Thymus (tissue), 11 donors: ENCODE measurements around the gene HLA-DOB. TPM values are rescaled to one million over a fixed set of nuclear protein-coding genes. Genes with fewer than 3 reads are reported as not detected.

Source experiments
- DNase-seq, 9 donors: peaks; one replicate each; pipeline ENCODE4 v3.0.0-alpha.2; 2013; ENCODE audit warnings: low spot score in 9 of 9, low read depth in 6 of 9, missing footprints in 1 of 9
- H3K27ac ChIP-seq, 2 donors: one replicate each; pipeline ENCODE4 v1.5.1; 2013; ENCODE audit warnings: control low read depth in 1 of 2, low read depth in 1 of 2, low read length in 1 of 2, mild to moderate bottlenecking in 1 of 2, moderate library complexity in 1 of 2
- H3K27me3 ChIP-seq, 2 donors: one replicate each; pipeline ENCODE4 v1.5.1; 2013; ENCODE audit warnings: low read length in 1 of 2; ENCODE audit not compliant: control insufficient read depth in 2 of 2, insufficient read depth in 1 of 2
- H3K36me3 ChIP-seq, 2 donors: one replicate each; pipeline ENCODE4 v1.5.1; 2013; ENCODE audit warnings: low read length in 1 of 2, mild to moderate bottlenecking in 1 of 2, moderate library complexity in 1 of 2; ENCODE audit not compliant: control insufficient read depth in 2 of 2, insufficient read depth in 2 of 2
- H3K4me1 ChIP-seq, 2 donors: one replicate each; pipeline ENCODE4 v1.5.1; 2013; ENCODE audit warnings: low read length in 2 of 2; ENCODE audit not compliant: control insufficient read depth in 2 of 2, insufficient read depth in 2 of 2
- H3K4me3 ChIP-seq, 2 donors: one replicate each; pipeline ENCODE4 v1.5.1; 2013; ENCODE audit warnings: low read length in 2 of 2, control low read depth in 1 of 2, mild to moderate bottlenecking in 1 of 2
- H3K9me3 ChIP-seq, 2 donors: one replicate each; pipeline ENCODE4 v1.5.1; 2013; ENCODE audit warnings: low read length in 1 of 2, mild to moderate bottlenecking in 1 of 2; ENCODE audit not compliant: control insufficient read depth in 2 of 2, insufficient read depth in 1 of 2
- WGBS: extraction: QIAGEN DNeasy Blood & Tissue Kit; methylation state at CpG from one replicate; pipeline ENCODE4 v1.1.7; 2013; 5-methylcytosine and 5-hydroxymethylcytosine counted together
- polyA plus RNA-seq: library from polyadenylated mRNA; stranded (reverse); fragments of 200-250 nt; gene quantifications from one replicate; pipeline ENCODE4 v1.2.3, GENCODE V29; 2013
- total RNA-seq: library from RNA; stranded (reverse); fragments of 120-200 nt; gene quantifications from one replicate; pipeline ENCODE4 v1.2.4, GENCODE V29; 2013
- donor health status: healthy.

Gene HLA-DOB
- total and polyA plus RNA-seq, 2 donors: 18.8 to 40.1 TPM

GRCh38 chr6:32827025-32827424, 10.2 kb upstream of the HLA-DOB start:
- H3K9me3 ChIP-seq: no peaks in the 10 kb centered on the region
- no peak overlapping the region for H3K4me3 ChIP-seq
- H3K4me1 ChIP-seq: no peaks in the 10 kb centered on the region
- peaks cover 32 to 52% of the 10 kb centered on the region in 2 donors for H3K36me3 ChIP-seq
- DNase-seq: peak in 1 of 9 donors; percentile 21
- WGBS: 97% methylated on average over 3 of the region's 3 CpGs
- no peaks in the 10 kb centered on the region for H3K27me3 ChIP-seq
- peak overlapping the region; percentile 63 to 67 for H3K27ac ChIP-seq

GRCh38 chr6:32825966-32826365, 9.2 kb upstream of the HLA-DOB start:
- Histone ChIP-seq H3K9me3 (no peaks in the 10 kb centered on the region), H3K27ac (peak overlapping the region in 1 of 2 donors; percentile 57), H3K4me1 (no peaks in the 10 kb centered on the region), H3K27me3 (no peaks in the 10 kb centered on the region), H3K4me3 (no peak overlapping the region), H3K36me3 (peaks cover 28 to 43% of the 10 kb centered on the region in 2 donors)
- 94% methylated on average over 2 of the region's 2 CpGs for WGBS
- DNase-seq: peak in 1 of 9 donors; percentile 31

- DNase-seq: no peak
- Histone ChIP-seq H3K9me3 (no peaks in the 10 kb centered on the region), H3K4me3 (no peak overlapping the region), H3K36me3 (no peaks in the 10 kb centered on the region), H3K27ac (no peak overlapping the region), H3K27me3 (no peaks in the 10 kb centered on the region), H3K4me1 (no peaks in the 10 kb centered on the region)
- WGBS: 98% methylated on average over 3 of the region's 3 CpGs
Observed at GRCh38 chr6:32819729-32820128, 2.9 kb upstream of the HLA-DOB start.

- 93% methylated on average over 2 of the region's 2 CpGs for WGBS
- Histone ChIP-seq H3K9me3 (no peaks in the 10 kb centered on the region), H3K27me3 (no peaks in the 10 kb centered on the region), H3K27ac (no peak overlapping the region), H3K36me3 (no peaks in the 10 kb centered on the region), H3K4me3 (no peak overlapping the region), H3K4me1 (no peaks in the 10 kb centered on the region)
- DNase-seq: no peak
Observed at GRCh38 chr6:32818867-32819266, 2.1 kb upstream of the HLA-DOB start.

- peak overlapping the region in 1 of 2 donors; percentile 70 for H3K27ac ChIP-seq
- no peaks in the 10 kb centered on the region for H3K9me3 ChIP-seq
- DNase-seq: no peak
- H3K4me1 ChIP-seq: no peaks in the 10 kb centered on the region
- WGBS: 64% methylated on average over 2 of the region's 2 CpGs
- no peaks in the 10 kb centered on the region for H3K36me3 ChIP-seq
- H3K4me3 ChIP-seq: peak overlapping the region in 1 of 2 donors; percentile 9
- H3K27me3 ChIP-seq: no peaks in the 10 kb centered on the region
Observed at GRCh38 chr6:32815996-32816395, 806 bp downstream of the HLA-DOB start.

- H3K4me1 ChIP-seq: no peaks in the 10 kb centered on the region
- H3K9me3 ChIP-seq: no peaks in the 10 kb centered on the region
- H3K27ac ChIP-seq: no peak overlapping the region
- H3K27me3 ChIP-seq: no peaks in the 10 kb centered on the region
- H3K36me3 ChIP-seq: no peaks in the 10 kb centered on the region
- no peak overlapping the region for H3K4me3 ChIP-seq
- no peak for DNase-seq
- WGBS: 60% methylated on average over 5 of the region's 5 CpGs
Observed at GRCh38 chr6:32815115-32815514, 1.7 kb downstream of the HLA-DOB start.

GRCh38 chr6:32814145-32814544, 2.7 kb downstream of the HLA-DOB start:
- no peaks in the 10 kb centered on the region for H3K9me3 ChIP-seq
- H3K27me3 ChIP-seq: no peaks in the 10 kb centered on the region
- H3K27ac ChIP-seq: no peak overlapping the region
- H3K4me1 ChIP-seq: no peaks in the 10 kb centered on the region
- H3K4me3 ChIP-seq: no peak overlapping the region
- WGBS: 75% methylated on average over 2 of the region's 2 CpGs
- no peak for DNase-seq
- H3K36me3 ChIP-seq: no peaks in the 10 kb centered on the region

- no peak for DNase-seq
- H3K27ac ChIP-seq: no peak overlapping the region
- no peak overlapping the region for H3K4me3 ChIP-seq
- H3K9me3 ChIP-seq: no peaks in the 10 kb centered on the region
- WGBS: 56% methylated on average over 1 of the region's 1 CpG
- no peaks in the 10 kb centered on the region for H3K36me3 ChIP-seq
- H3K4me1 ChIP-seq: peaks cover 0 to 4% of the 10 kb centered on the region in 2 donors
- H3K27me3 ChIP-seq: no peaks in the 10 kb centered on the region
Observed at GRCh38 chr6:32809171-32809570, 7.6 kb downstream of the HLA-DOB start.

- Histone ChIP-seq H3K9me3 (no peaks in the 10 kb centered on the region), H3K27ac (no peak overlapping the region), H3K4me1 (peaks cover 0 to 4% of the 10 kb centered on the region in 2 donors), H3K36me3 (no peaks in the 10 kb centered on the region), H3K4me3 (no peak overlapping the region), H3K27me3 (no peaks in the 10 kb centered on the region)
- peak in 2 of 9 donors; percentile 20 to 47 for DNase-seq
- WGBS: 68% methylated on average over 5 of the region's 5 CpGs
Observed at GRCh38 chr6:32807020-32807580, 9.7 kb downstream of the HLA-DOB start.
